ENCODE results near the gene GCC2.
"Not testable (repeated sequence)": the region's sequence is repeated elsewhere in the genome, so short reads cannot be mapped to it uniquely, and the experiment has no call there.

Gene GCC2

DNA sequence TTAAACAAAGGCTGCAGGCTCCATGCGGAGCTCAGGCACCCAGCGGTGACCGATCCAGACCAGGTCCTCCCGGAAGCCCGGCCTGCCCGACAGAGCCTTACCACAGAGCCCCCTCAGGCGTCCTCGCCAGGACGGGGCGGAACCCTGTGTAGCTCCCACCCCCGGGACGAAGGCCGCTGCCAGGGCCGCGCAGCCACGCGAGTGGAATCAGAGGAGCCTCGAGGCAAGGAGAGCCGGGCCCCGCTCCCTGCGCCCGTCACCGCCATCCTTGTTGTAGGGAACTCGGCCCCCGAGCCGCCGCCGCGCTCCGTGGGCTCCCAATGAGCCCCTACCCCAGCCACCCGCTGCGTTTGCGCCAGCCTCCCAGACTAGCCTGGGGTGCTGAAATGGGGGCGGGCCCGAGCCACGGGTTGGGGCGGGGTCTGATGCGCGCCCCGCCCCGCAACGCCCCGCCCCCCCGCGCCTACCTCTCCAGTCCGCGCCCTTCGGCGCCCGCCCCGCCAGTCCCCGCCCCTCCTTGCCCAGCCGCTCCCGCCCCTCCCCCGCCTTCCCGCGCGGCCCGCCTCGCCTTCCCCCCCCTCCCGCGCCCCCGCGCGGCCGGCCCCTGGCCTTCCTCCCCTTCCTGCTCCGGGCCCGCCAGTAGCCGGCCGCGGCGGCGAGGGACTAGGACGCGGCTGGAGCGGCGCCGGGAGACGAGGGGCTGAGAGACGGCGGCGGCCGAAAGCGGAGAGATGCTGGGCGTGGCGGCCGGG is 85.0 kb downstream of the GCC2 start, which contains the start of gene LIMS1:
LIMS1 (plus strand) TSS at position 639 of the 752 bp plus-strand sequence; CDS start at position 732, 93 bp downstream.
- peak; percentile 96 for DNase-seq

DNA sequence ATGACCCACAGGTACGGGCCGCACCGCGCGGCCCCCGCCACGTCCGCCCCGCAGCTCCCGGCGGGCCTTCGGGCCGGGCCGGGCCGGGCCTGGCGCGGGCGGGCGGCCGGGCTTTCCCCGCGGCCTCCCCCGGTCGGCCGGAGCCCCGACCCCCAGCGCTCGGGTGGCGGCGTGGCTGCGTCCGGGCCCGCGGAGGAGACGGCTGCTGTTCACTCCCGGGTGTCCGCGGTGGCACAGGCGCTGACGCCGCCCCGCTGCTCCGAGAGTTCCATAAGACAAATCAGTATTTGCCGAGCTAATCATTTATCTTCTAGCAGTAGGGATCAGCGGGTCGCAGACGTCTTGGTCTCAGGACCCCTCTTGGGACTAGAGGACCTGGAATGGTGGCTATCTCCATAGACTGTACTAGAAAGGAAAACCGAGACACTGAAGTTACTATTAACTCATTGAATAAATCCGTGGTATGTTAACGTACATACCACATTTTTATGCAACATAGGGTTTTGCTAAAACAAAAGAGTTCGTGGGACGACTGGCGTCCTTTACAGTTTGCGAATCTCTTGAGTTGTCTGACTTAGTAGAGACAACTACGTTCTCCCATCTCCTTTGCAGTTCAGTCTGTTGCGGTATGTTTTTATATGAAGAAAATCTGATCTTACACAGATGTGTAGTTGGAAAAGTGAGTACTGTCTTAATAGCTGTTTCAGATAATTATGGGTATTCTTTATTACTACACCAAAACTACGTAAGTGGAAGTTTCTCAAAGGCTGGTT is 85.8 kb downstream of the GCC2 start:
- DNase-seq = peak; percentile 71

DNA sequence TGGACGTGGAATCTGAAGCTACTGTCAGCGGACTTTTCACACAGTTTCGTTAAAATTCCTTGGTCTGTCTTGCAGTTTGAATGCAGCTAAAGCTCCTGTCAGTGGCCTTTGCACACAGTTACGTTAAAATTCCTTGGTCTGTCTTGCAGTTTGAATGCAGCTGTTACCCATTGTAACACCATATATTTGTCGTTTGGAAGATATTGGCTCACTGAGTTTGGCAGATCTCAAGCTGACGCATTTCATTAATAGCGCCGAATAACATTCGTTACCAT is 86.3 kb downstream of the GCC2 start:
- DNase-seq = no peak

DNA sequence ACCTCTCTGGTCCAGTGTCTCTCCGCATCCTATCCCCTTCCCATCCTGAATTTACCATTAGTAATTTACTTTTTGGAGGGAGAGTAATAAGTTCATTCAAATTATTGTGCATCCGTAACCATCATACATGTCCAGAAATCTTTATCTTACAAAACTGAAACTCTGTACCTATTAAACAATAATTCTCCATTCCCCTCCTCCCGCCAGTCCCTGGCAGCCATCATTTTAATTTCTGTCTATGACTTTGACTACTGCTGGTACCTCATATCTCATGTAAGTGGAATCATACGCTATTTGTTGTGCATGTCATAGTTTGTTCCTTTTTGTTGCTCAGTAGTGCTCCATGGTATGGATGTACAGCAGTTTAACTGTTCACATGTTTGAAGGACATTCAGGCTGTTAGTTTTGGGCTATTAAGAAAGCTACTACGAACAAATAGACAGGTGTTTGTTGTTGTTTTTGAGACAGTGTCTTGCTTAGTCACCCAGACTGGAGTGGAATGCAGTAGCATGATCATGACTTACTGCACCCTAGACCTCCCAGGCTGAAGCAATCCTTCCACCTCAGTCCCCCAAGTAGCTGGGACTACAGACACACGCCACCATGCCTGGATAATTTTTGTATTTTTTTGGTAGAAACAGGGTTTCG is 87.3 kb downstream of the GCC2 start:
- no peak for DNase-seq

DNA sequence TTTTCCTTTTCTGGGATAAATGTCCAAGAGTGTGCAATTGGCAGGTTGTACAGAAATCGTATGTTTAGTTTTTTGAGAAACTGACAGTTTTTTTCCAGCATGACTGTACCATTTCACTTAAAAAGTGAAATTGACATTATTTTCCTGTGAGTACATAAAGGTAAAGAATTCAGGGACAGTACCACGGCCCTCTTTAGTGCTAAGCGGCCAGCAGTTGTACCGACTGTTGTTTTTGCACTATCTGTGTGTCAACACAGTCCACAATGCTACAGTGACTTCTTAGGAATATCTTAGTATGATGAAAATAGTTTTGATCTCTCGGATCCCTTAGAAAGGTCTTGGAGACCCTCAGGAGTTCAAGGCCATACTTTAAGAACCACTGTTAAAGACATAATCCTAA is 87.9 kb downstream of the GCC2 start:
- no peak for DNase-seq

DNA sequence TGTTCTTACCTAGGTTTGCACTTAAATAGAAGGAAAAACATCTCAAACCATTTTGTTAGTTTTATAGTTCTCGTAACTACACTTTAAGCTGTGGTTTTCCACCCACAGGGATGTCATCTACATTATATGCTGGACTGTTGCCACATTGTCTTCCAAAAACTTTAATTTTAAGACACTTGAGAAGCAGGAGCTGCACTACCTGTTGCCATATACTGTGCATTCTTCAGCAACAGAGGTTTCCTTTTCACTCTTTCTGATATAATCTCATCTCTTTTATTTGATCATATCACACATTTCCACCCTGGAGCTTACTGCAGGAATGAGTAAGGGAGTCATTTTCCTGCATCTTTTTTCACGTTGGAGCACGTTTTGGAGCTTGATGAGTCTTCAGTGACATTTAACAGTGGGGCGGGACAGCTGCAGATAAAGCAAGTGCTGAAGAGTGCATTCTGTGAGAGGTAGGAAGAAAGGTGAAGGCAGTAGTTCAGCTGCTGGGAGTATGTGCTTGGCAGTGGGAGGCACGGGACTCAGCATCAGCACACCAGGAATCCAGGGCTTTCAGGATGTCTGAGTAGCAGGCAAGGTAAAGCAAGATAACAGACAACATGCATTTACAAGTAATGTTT is 89.1 kb downstream of the GCC2 start:
- DNase-seq = no peak

DNA sequence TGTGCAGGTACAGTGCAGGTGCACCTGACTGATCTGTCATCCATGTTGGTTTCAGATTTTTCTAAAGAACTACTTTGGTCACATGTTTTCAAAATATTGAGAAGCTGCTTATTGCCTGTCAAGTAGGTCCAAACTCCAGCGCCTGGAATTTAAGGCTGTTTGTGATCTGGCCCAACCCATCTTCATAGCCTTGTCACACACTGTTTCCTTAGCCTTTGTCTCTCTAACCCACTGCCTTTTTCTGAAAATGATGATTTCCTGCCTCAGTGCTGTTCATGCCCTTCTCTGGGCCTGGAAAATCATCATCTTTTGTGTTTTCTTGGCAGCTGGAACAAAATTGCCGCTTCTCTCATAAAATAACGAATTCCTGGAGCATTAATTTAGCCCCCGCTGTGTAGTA is 92.4 kb downstream of the GCC2 start:
- DNase-seq = no peak

DNA sequence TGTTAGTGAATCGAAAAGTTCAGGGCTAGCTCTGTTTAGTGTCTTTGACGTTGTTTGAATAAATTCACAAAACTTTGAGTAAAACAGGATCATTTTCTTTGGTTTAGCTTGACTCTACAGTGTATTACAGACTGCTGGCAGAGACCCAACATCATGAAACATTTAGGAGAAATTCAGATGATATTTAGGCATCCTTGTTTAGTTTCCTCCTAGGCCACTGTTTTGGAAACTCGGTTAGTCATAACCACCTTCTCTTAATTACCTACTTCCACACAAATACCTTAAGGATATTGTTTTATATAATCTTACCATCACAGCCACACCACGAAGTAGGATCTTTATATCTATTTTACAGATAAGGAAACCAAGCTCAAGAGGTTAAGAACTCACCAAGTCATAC is 93.1 kb downstream of the GCC2 start:
- DNase-seq = no peak

DNA sequence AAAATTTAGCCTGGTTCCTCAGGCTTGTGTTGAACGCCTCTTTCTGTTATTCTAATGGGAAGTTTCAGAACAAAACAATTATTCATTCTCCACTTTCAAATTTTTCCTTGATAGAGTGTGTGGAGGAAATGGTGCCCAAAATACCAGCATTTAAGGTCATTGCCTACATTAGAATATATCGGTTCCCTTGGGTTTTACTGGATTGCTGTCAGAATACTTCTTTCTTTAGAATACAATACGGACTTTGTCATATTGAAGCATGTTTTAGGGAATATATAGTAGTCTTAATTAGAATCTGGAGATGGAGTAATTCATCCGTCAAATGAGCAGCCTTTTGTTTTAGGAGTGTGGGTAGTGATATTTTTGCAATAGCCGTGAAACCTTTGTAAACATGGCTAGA is 98.6 kb downstream of the GCC2 start:
- DNase-seq = no peak

DNA sequence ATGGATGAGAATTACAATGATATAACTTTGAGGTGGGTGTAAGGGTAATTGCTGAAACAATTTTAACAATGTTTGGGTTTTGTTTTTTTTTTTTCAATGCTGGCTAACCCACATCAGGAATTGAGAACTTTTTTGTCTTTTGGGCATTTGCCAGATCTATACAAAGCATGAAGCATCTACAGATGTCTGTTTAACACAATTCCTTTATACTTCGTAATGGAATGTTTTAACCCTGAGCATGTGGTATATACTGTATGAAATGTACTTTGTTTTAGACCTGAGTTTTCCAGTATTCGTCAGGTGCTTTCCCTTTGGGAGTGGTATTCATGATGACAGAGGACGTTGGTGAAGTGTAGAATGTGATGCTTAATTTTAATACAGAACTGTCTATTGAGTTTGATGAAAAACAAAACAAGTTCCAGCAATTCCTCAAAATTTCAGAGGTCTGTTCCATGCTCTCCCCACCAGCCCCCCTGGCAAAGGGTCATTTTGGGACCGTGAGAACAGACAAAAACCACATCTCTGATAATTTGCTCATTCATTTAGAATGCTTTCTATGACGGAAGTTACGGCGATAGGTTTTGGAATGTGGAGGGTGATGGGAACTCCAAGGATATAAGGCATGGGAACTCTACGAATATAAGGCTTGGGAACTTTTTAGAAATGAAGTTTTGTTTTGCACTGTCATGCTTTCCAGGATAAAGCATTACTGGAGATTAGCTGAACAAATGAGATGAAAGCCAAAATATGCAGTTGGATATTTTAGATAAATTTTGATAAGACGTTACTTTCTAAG is 99.4 kb downstream of the GCC2 start:
- no peak for DNase-seq

DNA sequence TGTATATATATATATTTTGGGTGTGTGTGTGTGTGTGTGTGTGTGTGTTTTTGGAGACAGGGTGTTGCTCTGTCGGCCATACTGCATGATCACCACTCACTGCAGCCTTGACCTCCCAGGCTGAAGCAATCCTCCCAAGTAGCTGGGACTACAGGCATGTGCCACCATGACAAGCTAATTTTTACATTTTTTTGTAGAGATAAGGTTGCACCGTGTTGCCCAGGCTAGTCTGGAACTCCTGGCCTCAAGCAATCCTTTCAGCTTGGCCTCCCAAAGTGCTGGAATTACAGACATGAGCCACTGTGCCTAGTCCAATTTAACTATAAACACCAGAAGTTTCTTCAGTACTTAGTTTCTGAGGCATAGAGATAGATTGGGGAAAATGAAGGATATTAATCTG is 103.6 kb downstream of the GCC2 start:
- DNase-seq = no peak

DNA sequence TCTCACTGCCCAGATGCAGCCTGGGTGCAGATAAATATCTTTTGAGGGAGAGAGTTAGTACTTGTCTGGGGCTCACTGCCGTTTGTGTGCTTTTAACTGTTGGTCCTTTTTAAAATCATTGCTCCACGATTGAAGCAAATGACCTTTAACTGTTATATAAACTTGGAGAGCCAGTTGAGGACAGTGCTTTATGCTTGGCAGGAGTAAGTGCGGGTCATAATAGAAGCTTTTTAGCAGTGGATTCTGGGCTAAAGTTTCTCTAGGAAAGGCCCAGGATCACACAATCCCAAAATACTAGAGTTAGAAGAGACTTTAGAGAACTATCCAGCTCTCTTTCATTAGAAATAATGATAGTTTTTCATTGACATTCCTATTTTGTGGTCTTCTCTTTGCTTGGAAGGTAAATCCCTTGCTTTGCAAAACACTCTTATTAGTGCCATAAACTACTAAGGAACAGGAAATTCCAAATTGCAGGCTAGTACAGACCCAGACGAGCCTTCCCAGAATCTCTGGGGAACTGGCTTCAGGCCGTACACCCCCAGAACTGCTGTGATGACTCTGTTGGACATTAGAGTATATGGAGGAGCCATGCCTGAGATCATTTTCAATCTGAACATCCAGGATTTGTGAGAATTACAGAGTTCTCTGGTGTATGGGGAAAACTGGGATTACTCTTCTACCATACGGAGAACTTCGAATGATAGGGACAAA is 104.4 kb downstream of the GCC2 start:
- DNase-seq = no peak

DNA sequence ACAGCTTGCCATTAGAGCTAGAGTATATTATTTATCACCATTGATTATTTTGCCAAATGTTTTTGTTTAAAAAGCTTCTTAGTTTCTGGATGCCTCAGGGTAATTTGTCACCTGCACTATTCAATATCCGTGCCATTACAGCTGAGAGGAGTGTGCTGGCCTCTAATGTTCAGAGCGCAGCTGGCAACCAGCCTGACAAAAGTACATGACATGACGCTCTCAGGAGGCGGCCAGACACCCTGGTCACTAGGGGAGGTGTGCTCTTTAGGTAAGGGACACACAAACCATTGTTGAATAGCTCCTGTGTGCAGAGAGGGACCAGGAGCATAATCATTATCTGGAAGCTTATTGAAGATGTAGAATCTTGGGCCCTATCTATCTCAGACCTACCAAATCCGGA is 105.5 kb downstream of the GCC2 start:
- DNase-seq = peak; percentile 85

DNA sequence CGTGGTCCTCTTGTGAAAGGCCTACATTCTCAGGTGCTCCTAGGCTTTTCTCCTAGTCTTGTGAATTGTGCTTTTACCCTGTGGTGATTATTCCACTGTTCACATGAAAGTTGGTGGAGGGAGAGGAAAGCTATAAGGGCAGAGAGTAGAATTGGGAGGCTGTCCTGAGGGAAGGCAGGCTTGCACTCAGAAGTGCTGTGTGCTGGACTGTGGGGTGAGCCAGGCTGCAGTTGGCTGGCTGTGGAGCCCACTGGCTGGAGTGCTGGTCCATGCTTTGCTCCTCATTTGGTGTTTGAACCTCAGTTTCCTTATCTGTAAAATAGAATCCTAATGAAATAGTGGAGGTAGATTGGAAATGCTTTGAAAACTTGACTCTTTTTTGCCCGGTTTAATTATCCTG is 106.6 kb downstream of the GCC2 start:
- DNase-seq = no peak

DNA sequence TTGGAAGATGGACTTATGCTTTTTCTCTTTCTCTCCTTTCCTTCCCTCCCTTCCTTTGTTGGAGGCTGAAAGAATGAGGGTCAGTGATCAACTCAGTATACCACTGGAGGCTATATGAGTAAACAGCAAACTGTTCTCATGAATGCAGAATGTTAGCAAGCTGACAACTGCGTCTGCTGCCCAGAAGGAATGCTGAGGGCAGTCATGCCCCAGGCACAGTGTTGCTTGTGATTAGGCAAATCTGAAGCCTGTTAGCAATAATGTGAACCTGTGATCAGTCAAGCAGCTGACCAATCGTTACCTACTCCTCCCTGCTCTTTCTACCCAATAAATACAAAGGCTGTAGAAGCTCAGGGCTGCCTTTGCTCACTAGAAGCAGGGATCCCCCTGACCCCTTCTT is 107.6 kb downstream of the GCC2 start:
- DNase-seq = not testable (repeated sequence)
